ENCODE measurements around the gene LYVE1.

DNA sequence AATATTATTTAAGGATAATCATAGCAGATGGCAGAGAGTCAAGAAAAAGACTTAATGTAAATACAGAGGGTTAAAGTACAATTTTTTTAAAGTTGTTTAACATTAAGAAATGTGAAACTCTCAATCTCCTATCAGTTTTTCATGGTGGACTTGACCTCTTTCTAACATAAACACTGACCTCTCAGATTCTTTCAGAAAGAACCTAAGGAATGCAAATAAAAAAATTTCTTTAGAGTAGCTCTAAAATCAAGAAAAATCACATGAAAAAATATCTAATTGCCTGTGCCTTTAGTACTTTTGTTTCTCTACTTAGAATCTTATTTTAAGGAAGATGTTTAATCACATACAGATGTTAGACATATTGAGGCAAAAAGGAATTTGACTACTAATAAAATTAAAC, 40.3 kb downstream of the LYVE1 start:
- TF ChIP-seq YY1 (IDR thresholded peaks at IDR 0.05; ENCODE audit: low read depth): no peak
- TF ChIP-seq NFIC (IDR thresholded peaks at IDR 0.05): no peak
- TF ChIP-seq CEBPB (IDR thresholded peaks at IDR 0.05): no peak
- no peak for TF ChIP-seq EP300 (IDR thresholded peaks at IDR 0.05; ENCODE audit: borderline replicate concordance)
- TF ChIP-seq TAF1 (IDR thresholded peaks at IDR 0.05; ENCODE audit: low read depth): no peak
- TF ChIP-seq FOXM1 (IDR thresholded peaks at IDR 0.05; ENCODE audit: borderline replicate concordance, low read depth): no peak
- TF ChIP-seq RAD21 (IDR thresholded peaks at IDR 0.05; ENCODE audit: low read depth): no peak
- TF ChIP-seq, protein P1, sequence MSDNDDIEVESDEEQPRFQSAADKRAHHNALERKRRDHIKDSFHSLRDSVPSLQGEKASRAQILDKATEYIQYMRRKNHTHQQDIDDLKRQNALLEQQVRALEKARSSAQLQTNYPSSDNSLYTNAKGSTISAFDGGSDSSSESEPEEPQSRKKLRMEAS (IDR thresholded peaks at IDR 0.05): no peak
- no peak for TF ChIP-seq TEAD4 (IDR thresholded peaks at IDR 0.05)
- TF ChIP-seq, protein P2, sequence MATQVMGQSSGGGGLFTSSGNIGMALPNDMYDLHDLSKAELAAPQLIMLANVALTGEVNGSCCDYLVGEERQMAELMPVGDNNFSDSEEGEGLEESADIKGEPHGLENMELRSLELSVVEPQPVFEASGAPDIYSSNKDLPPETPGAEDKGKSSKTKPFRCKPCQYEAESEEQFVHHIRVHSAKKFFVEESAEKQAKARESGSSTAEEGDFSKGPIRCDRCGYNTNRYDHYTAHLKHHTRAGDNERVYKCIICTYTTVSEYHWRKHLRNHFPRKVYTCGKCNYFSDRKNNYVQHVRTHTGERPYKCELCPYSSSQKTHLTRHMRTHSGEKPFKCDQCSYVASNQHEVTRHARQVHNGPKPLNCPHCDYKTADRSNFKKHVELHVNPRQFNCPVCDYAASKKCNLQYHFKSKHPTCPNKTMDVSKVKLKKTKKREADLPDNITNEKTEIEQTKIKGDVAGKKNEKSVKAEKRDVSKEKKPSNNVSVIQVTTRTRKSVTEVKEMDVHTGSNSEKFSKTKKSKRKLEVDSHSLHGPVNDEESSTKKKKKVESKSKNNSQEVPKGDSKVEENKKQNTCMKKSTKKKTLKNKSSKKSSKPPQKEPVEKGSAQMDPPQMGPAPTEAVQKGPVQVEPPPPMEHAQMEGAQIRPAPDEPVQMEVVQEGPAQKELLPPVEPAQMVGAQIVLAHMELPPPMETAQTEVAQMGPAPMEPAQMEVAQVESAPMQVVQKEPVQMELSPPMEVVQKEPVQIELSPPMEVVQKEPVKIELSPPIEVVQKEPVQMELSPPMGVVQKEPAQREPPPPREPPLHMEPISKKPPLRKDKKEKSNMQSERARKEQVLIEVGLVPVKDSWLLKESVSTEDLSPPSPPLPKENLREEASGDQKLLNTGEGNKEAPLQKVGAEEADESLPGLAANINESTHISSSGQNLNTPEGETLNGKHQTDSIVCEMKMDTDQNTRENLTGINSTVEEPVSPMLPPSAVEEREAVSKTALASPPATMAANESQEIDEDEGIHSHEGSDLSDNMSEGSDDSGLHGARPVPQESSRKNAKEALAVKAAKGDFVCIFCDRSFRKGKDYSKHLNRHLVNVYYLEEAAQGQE (IDR thresholded peaks at IDR 0.05; ENCODE audit: low read depth): no peak
- no peak for TF ChIP-seq TCF12 (IDR thresholded peaks at IDR 0.05; ENCODE audit: low read depth)
- TF ChIP-seq EGR1 (IDR thresholded peaks at IDR 0.05): no peak
- TF ChIP-seq, protein P3, sequence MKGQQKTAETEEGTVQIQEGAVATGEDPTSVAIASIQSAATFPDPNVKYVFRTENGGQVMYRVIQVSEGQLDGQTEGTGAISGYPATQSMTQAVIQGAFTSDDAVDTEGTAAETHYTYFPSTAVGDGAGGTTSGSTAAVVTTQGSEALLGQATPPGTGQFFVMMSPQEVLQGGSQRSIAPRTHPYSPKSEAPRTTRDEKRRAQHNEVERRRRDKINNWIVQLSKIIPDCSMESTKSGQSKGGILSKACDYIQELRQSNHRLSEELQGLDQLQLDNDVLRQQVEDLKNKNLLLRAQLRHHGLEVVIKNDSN (IDR thresholded peaks at IDR 0.05): no peak
- TF ChIP-seq ZBTB7A (IDR thresholded peaks at IDR 0.05; ENCODE audit: low read depth): no peak

Data from Ishikawa (cell line).